Measurements from ENCODE around the gene DDIT4. TPM values are rescaled to one million over a fixed set of nuclear protein-coding genes. Genes with fewer than 3 reads are reported as not detected.

Gene DDIT4
- total and polyA plus RNA-seq, 5 donors from 2014 or later: 62.1 to 403 (median 89.5) TPM

- no peak for ATAC-seq (ENCODE audit: low read depth in 2 of 2)
- Histone ChIP-seq H3K4me1 (ENCODE audit: control insufficient read depth, insufficient read depth, low read length, poor library complexity, severe bottlenecking) (peaks cover 76% of the 10 kb centered on the region), H3K9me3 (ENCODE audit: control insufficient read depth in 2 of 2, low read length in 2 of 2) (no peaks in the 10 kb centered on the region), H3K36me3 (ENCODE audit: control insufficient read depth, insufficient read depth, low read length) (no peaks in the 10 kb centered on the region), H3K27ac (ENCODE audit: insufficient read depth, low read length, poor library complexity, severe bottlenecking) (peak overlapping the region; percentile 5), H3K4me3 (ENCODE audit: low read depth, low read length) (no peak overlapping the region), H3K27me3 (ENCODE audit: control insufficient read depth, insufficient read depth, low read length) (no peaks in the 10 kb centered on the region)
- Mint-ChIP-seq H3K36me3 (no peaks in the 10 kb centered on the region), H3K27ac (peak overlapping the region in 2 of 3 donors; percentile 55 to 85), H3K4me1 (peaks cover 5 to 80% (median 35%) of the 10 kb centered on the region in 4 donors), H3K4me3 (no peak overlapping the region), H3K27me3 (no peaks in the 10 kb centered on the region), H3K9me3 (peaks cover 0 to 2% (median 0%) of the 10 kb centered on the region in 7 donors)
- DNase-seq: no peak
Observed at GRCh38 chr10:72323771-72324191, 50.1 kb downstream of the DDIT4 start.

Other genes with a start within 250 kb of the DDIT4 start
- gene SPOCK2, start 185.4 kb upstream of the DDIT4 start, total RNA-seq: 683 TPM
- 100 to 1,000 TPM; 221 to 321 (median 270) TPM for gene SPOCK2, start 185.4 kb upstream of the DDIT4 start, polyA plus RNA-seq
- gene ANAPC16, start 57.9 kb upstream of the DDIT4 start, total RNA-seq: 86.6 TPM
- 100 to 1,000 TPM; 282 to 361 (median 288) TPM for gene ANAPC16, start 57.9 kb upstream of the DDIT4 start, polyA plus RNA-seq
- 25.2 TPM for gene ASCC1, start 57.6 kb upstream of the DDIT4 start, total RNA-seq
- gene ASCC1, start 57.6 kb upstream of the DDIT4 start, polyA plus RNA-seq: 10 to 100 TPM; 20.5 to 28.8 (median 27.2) TPM
- 40.2 TPM for gene DNAJB12, start 81.0 kb downstream of the DDIT4 start, total RNA-seq
- gene DNAJB12, start 81.0 kb downstream of the DDIT4 start, polyA plus RNA-seq: 10 to 100 TPM; 17.8 to 24.4 (median 19.9) TPM